ENCODE data around the gene DDX20. TPM values are rescaled to one million over a fixed set of nuclear protein-coding genes. Genes with fewer than 3 reads are reported as not detected.

The DDX20 gene
- total RNA-seq, 1 donor from 2014 or later, result 15.4 TPM

- FAIRE-seq (no peak), DNase-seq (ENCODE audit: low read depth) (no peak)
- H4K20me1 ChIP-seq (ENCODE audit: insufficient read depth, low read length), result no peaks in the 10 kb centered on the region
- H3K4me1 ChIP-seq (ENCODE audit: insufficient read depth, low read length), result no peaks in the 10 kb centered on the region
- H3K36me3 ChIP-seq (ENCODE audit: insufficient read depth, low read length), result no peaks in the 10 kb centered on the region
- Mint-ChIP-seq H3K27ac (ENCODE audit: unreplicated experiment) (no peak overlapping the region), H3K27me3 (ENCODE audit: low read depth, unreplicated experiment) (peaks cover 6% of the 10 kb centered on the region), H3K4me3 (ENCODE audit: unreplicated experiment) (no peak overlapping the region), H3K9me3 (ENCODE audit: unreplicated experiment) (peaks cover 2% of the 10 kb centered on the region), H3K4me1 (ENCODE audit: low read depth, unreplicated experiment) (no peaks in the 10 kb centered on the region), H3K36me3 (ENCODE audit: low read depth, unreplicated experiment) (no peaks in the 10 kb centered on the region)
- no peaks in the 10 kb centered on the region for H3K9me3 ChIP-seq (ENCODE audit: insufficient read depth, low read depth, low read length)
- H3K79me2 ChIP-seq (ENCODE audit: insufficient read depth, low read length), result no peaks in the 10 kb centered on the region
- H3K9ac ChIP-seq (ENCODE audit: low read length), result no peak overlapping the region
- H3K27ac ChIP-seq (ENCODE audit: low read depth, low read length), result no peak overlapping the region
- TF ChIP-seq CTCF (IDR thresholded peaks at IDR 0.05; ENCODE audit: insufficient read depth, low read depth, low read length) (no peak), EZH2 (IDR thresholded peaks at IDR 0.05; ENCODE audit: insufficient read depth, low read length) (no peak)
- no peak overlapping the region for H3K4me2 ChIP-seq (ENCODE audit: low read length)
- H3K4me3 ChIP-seq (ENCODE audit: insufficient read depth, low read depth, low read length), result no peak overlapping the region
- no peak overlapping the region for H2AFZ ChIP-seq (ENCODE audit: low read depth, low read length)
- H3K27me3 ChIP-seq (ENCODE audit: insufficient read depth, low read length), result no peaks in the 10 kb centered on the region
These were observed 56.2 kb downstream of the DDX20 start for GRCh38 chr1:111811891-111812290.

- Histone ChIP-seq H3K4me3 (ENCODE audit: insufficient read depth, low read depth, low read length) (no peak overlapping the region), H3K79me2 (ENCODE audit: insufficient read depth, low read length) (no peaks in the 10 kb centered on the region), H3K36me3 (ENCODE audit: insufficient read depth, low read length) (no peaks in the 10 kb centered on the region), H3K27me3 (ENCODE audit: insufficient read depth, low read length) (no peaks in the 10 kb centered on the region), H3K27ac (ENCODE audit: low read depth, low read length) (no peak overlapping the region), H3K9me3 (ENCODE audit: insufficient read depth, low read depth, low read length) (no peaks in the 10 kb centered on the region), H3K4me2 (ENCODE audit: low read length) (no peak overlapping the region), H3K4me1 (ENCODE audit: insufficient read depth, low read length) (no peaks in the 10 kb centered on the region), H4K20me1 (ENCODE audit: insufficient read depth, low read length) (no peaks in the 10 kb centered on the region), H2AFZ (ENCODE audit: low read depth, low read length) (no peak overlapping the region), H3K9ac (ENCODE audit: low read length) (no peak overlapping the region)
- Mint-ChIP-seq H3K27ac (ENCODE audit: unreplicated experiment) (no peak overlapping the region), H3K9me3 (ENCODE audit: unreplicated experiment) (peaks cover 2% of the 10 kb centered on the region), H3K4me3 (ENCODE audit: unreplicated experiment) (no peak overlapping the region), H3K27me3 (ENCODE audit: low read depth, unreplicated experiment) (peaks cover 6% of the 10 kb centered on the region), H3K4me1 (ENCODE audit: low read depth, unreplicated experiment) (no peaks in the 10 kb centered on the region), H3K36me3 (ENCODE audit: low read depth, unreplicated experiment) (no peaks in the 10 kb centered on the region)
- FAIRE-seq (no peak), DNase-seq (ENCODE audit: low read depth) (no peak)
- TF ChIP-seq EZH2 (IDR thresholded peaks at IDR 0.05; ENCODE audit: insufficient read depth, low read length) (no peak), CTCF (IDR thresholded peaks at IDR 0.05; ENCODE audit: insufficient read depth, low read depth, low read length) (no peak)
These were observed 56.6 kb downstream of the DDX20 start for GRCh38 chr1:111812306-111812705.

GRCh38 chr1:111813440-111814304 lies 58.0 kb downstream of the DDX20 start:
- Histone ChIP-seq H3K4me1 (ENCODE audit: insufficient read depth, low read length) (no peaks in the 10 kb centered on the region), H4K20me1 (ENCODE audit: insufficient read depth, low read length) (no peaks in the 10 kb centered on the region), H3K9ac (ENCODE audit: low read length) (no peak overlapping the region), H3K36me3 (ENCODE audit: insufficient read depth, low read length) (no peaks in the 10 kb centered on the region), H3K27me3 (ENCODE audit: insufficient read depth, low read length) (no peaks in the 10 kb centered on the region), H3K4me2 (ENCODE audit: low read length) (no peak overlapping the region), H3K27ac (ENCODE audit: low read depth, low read length) (no peak overlapping the region), H3K9me3 (ENCODE audit: insufficient read depth, low read depth, low read length) (no peaks in the 10 kb centered on the region), H3K4me3 (ENCODE audit: insufficient read depth, low read depth, low read length) (no peak overlapping the region), H2AFZ (ENCODE audit: low read depth, low read length) (no peak overlapping the region), H3K79me2 (ENCODE audit: insufficient read depth, low read length) (no peaks in the 10 kb centered on the region)
- no peak overlapping the region for H3K4me3 Mint-ChIP-seq (ENCODE audit: unreplicated experiment)
- FAIRE-seq (no peak), DNase-seq (ENCODE audit: low read depth) (no peak)
- H3K27ac Mint-ChIP-seq (ENCODE audit: unreplicated experiment), result no peak overlapping the region
- no peaks in the 10 kb centered on the region for H3K36me3 Mint-ChIP-seq (ENCODE audit: low read depth, unreplicated experiment)
- TF ChIP-seq CTCF (IDR thresholded peaks at IDR 0.05; ENCODE audit: insufficient read depth, low read depth, low read length), result no peak
- no peak for TF ChIP-seq EZH2 (IDR thresholded peaks at IDR 0.05; ENCODE audit: insufficient read depth, low read length)
- no peaks in the 10 kb centered on the region for H3K4me1 Mint-ChIP-seq (ENCODE audit: low read depth, unreplicated experiment)
- H3K27me3 Mint-ChIP-seq (ENCODE audit: low read depth, unreplicated experiment), result peaks cover 6% of the 10 kb centered on the region
- peaks cover 2% of the 10 kb centered on the region for H3K9me3 Mint-ChIP-seq (ENCODE audit: unreplicated experiment)

All from astrocyte (in vitro differentiated cells and primary cell).